ENCODE measurements around the gene HOXB6.
A peak's percentile ranks its signal among the peaks of the same experiment; 100 is the strongest.

The HOXB6 gene

DNA sequence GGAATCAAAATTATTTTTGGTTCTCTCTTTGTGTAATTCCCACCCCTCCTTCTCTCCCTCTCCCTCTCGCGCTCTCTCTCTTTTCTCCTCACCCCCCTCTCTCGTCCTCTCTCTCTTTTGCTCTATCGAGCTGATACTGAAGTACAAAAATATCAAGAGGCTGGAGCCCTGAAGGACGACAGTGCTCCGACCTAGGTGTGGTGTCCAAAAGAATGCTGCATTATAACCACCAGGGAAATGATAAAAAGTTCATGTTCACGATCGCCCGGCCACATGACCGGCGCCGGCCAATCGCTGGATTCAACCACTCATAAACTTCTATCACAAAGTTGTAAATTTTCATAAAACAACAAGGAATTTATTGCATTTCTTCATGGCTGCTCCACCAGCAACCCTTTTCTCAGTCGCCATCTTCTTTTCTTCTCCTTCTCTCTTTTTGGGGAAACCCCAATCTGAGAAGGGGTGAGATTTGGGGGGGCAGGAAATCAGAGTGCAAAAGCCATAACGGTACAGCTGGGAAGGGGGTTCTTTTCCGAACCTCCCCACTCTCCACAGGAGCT is at the start of gene HOXB6:
Gene HOXB6, minus strand, starts transcription at position 217 of the 560 bp plus-strand sequence. CDS start 6,836 bp downstream, outside the sequence.
- no peak for DNase-seq (ENCODE audit: low spot score)

DNA sequence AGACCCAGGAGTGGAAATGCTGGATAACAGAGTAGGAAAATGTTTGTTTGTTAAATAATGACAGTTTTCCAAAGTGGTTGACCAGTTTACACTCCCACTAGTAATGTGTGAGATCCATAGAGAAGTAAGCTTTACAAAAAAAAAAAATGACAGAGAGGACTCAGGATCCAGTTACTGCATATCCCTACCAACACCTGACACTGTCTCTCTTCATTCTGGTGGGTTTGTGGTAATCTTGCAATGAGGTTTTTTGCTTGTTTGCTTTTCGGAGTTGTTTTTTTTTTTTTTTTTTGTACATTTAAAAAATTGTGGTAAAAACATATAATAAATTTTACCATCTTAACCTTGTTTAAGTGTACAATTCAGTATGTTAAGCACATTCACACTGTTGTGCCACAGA is 45.0 kb upstream of the HOXB6 start:
- no peak for DNase-seq (ENCODE audit: low spot score)

DNA sequence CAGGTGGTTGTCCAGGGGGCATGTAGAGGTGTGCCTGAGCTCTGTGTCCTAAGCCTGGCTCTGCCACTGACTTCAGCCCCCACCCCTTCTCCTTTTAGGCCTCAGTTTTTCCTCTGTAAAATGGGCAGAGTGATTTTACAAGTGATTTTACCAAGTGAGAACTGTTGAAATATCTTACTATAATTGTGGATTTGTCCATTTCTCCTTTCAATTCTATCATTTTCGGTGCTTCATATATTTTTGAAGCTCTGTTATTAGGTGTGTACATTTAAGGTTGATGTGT is 43.1 kb upstream of the HOXB6 start:
- DNase-seq (ENCODE audit: low spot score) = no peak

- DNase-seq (ENCODE audit: low spot score) = peak; percentile 31
These were observed 42.5 kb upstream of the HOXB6 start for GRCh38 chr17:48647103-48647962.

DNA sequence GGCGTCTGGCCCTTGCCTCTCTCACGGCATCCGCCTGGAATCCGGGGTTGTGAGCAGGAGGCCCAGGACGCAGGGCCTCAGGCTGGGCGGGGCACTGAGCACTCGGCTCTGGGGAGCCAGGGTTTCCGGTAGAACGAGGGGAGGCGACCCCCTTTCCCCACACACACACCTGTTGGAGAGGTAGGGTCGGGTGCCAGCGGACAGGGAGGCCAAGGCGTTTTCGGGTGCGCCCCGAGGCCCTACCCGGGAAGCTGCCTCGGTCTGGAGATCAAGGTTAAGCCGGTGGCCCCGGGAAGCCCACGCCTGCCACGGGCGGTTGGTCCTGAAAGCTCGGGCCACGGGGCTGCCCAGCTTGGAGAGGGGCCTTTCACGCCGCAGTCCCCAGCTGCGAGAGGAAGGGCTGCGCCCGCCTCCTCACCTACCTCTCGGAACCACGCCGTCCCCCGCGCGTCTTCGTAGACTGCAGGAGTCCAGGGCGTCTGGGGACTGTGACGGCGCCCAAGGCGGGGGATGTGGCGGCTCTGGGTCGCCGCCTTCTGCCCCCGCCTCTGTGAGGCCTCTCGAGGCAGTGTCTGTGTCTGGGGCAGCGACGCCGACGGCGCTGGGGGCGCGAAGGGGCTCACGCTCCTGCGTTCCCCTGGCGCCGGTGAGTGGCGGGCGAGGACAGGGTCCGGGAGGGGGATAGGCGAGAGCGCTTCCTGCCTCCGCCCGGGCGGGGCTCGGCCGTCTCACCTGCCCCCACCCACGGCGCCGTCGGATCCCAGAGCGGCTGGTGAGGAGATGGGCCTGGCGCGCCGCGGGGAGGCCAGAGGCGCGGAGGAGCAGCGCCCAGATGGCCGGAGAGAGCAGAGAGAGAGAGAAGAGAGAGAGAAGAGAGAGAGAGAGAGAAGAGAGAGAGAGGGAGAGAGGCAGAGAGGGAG is 41.7 kb upstream of the HOXB6 start:
- DNase-seq (ENCODE audit: low spot score) = peak; percentile 18

- peak; percentile 6 for DNase-seq (ENCODE audit: low spot score)
These were observed 40.9 kb upstream of the HOXB6 start for GRCh38 chr17:48645639-48646182.

DNA sequence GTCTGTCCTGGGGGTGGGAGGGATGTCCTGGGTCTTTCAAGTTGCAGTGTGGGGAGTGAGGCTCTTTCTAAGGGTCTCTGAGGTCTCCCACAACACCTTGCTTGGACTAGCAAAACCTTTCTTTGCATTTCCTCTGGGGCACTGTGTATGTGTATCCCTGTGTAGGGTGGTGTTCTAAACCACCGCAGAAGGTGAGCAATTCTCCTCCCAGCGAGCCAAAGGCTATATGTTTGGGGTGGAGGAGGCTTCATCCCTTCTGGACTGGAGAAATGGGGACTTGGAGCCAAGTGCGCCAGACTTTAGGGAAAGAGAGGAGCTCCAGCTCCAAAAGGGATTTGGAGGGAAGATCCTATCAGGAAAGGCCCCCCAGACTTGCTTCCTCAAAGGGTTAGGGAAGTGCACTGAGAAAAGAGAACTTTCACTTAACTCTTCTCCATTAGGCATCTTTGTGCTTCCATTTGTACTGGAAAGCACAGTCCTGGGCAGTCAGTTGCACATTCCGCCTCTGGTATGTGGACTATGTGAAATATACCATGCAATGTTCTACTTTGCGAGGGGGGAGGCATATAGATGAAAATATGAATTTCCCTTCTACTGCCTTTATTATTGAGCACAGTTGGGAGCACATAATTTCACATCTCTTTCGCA is 40.2 kb upstream of the HOXB6 start:
- peak; percentile 9 for DNase-seq (ENCODE audit: low spot score)

- no peak for DNase-seq (ENCODE audit: low spot score)
These were observed 39.4 kb upstream of the HOXB6 start for GRCh38 chr17:48644159-48644558.

DNA sequence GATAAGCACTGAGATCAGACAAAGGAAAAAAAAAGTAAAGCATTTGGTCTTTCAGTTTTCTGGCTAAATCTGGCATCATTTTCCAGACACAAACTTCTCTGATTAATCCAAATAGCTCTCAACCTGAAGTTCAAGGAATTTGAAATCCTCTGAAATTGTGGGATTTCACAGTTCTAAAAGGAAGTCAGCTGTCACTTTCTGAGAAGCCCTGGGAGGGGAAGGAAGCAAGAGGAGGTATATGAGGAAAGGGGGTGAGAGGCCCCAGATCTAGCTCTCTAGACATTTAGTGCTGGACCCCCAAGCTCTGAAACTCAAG is 38.9 kb upstream of the HOXB6 start:
- DNase-seq (ENCODE audit: low spot score) = no peak

- peak; percentile 4 for DNase-seq (ENCODE audit: low spot score)
These were observed 38.3 kb upstream of the HOXB6 start for GRCh38 chr17:48642843-48643696.

DNA sequence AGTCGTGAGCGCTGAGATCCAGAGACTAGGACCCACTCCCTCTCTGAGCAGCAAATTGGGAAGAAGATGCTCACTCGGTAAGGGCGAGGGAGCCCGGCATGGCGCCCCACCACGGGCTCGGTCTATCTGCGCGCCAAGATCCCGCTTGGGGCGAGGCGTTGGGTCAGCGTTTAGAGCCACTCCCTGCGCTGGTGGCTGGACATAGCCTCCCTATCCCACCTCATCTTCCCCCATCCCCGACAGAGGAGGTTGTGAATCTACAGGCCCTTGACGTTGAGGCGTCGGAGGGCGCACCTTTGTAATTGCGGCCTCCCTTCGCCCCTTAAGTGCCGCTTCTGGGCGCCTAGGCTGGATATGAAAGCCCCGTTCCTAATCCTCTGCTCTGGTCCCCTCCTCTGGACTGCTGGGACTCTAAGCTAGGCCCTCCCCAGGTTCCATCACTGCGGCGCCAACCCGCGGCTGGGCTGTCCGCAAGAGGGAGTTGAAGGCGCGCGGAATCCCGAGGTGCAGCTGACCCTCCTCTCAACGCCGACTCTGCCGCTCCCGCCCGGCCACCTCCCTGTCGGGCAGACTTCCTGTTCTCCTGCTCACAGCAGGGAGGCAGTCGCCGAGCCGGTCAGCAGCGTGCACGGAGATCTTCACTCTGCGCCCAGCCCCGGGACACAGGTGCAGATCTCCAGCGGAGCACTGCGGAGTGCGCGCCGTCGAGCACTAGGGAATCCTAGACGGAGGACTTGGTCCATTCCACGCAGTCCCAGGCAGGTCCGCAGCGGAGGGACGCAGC is 37.5 kb upstream of the HOXB6 start:
- peak; percentile 7 for DNase-seq (ENCODE audit: low spot score)

DNA sequence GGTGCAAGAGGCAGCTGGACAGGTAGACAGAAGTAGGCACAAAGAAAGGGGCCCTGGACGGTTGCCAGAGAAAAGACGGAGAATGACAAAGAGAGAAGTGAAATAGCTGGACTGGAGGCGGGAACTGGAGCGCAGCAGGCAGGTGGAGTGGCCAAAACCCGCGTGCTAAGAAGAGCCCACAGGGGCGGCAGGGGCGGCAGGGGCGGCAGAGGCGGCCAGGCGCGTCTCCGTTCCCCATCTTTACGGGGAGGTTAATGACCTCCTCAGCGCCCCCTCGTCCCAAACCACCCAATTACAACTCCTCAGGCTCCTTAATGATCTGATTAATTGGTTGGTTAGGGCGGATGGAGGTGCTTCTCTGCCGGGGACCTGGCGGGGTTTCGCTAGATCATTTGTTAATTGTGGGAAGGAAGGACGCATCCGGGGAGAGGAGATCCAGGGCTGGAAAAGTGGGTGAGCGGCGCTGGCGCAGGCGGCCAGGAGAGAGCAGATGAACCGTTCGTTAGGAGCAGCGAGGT is 36.8 kb upstream of the HOXB6 start:
- peak; percentile 2 for DNase-seq (ENCODE audit: low spot score)

DNA sequence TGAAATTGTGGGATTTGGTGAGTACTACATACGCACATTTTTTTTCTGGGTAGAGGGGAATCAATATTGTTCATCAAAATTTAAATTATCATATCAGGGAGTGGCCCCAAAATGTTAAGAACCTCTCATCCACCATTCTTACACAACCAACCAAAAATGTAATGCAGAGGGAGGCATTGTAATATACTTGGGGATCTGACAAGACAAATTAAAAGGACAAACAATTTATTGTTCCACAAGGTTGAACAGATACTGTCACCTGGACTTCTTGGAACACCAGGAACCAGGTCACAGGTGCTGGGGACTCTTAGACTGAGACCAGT is 36.0 kb upstream of the HOXB6 start:
- DNase-seq (ENCODE audit: low spot score) = no peak

DNA sequence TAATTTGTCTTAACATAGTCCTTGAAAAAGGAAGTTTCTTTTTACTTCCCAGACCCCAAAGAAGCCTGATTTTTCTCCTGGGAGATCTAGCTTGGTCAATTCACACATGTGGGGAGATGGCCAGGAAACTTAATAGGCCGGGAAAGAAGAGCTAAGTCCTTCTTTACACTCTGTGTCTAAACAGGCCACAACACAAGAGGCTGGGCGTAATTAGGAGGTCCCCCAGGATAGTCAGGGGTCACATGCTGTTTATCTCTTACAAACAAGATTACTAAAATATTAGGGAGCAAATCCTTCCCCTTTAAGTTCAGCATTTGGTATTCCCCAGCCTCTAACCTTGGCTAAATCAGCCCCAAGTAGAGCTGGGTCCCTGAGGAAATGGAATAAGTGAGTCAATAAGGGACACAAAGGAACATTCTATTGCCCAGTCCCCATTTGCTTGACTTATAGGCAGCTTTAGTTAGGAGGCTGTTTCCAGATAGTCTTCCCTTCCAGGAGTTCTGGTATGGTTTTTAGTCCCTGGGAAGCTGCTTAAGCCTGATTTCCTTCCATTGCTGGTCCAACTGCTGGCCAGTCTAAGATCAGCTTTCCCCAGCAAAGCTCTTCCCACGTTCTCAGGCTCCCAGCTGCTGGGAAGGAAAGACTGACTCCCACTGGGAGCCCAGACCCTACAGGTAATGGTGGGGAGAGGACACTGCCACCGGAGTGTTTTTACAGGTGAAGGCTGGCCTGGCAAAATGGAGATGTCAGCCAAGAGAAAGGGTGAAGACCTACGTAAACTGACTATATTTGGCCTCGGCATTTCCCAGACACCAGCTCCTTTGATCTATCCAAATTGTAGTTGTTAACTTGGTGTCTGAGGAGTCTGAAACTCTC is 35.4 kb upstream of the HOXB6 start:
- DNase-seq (ENCODE audit: low spot score) = no peak

DNA sequence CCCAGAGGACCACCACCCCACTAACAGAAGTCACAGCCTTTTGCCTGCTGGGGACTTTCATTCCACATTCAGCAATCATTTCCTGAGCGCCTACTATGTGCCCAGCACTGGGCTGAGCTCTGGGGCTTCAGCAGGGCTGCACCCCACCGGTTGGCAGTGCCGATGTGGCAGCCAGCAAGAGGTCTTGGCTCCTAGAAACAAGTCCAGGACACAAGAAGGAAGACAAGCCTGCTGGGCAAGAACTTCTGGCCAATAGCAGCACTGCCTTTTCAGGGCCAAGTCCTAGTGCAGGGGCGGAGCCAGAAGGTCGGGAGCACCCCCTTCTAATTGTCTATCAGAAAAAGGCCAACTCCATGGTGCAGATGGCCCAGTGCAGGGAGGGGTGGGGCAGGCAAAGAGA is 34.4 kb upstream of the HOXB6 start:
- no peak for DNase-seq (ENCODE audit: low spot score)

GRCh38 chr17:48637323-48638260 is 32.8 kb upstream of the HOXB6 start:
- DNase-seq (ENCODE audit: low spot score) = peak; percentile 88

DNA sequence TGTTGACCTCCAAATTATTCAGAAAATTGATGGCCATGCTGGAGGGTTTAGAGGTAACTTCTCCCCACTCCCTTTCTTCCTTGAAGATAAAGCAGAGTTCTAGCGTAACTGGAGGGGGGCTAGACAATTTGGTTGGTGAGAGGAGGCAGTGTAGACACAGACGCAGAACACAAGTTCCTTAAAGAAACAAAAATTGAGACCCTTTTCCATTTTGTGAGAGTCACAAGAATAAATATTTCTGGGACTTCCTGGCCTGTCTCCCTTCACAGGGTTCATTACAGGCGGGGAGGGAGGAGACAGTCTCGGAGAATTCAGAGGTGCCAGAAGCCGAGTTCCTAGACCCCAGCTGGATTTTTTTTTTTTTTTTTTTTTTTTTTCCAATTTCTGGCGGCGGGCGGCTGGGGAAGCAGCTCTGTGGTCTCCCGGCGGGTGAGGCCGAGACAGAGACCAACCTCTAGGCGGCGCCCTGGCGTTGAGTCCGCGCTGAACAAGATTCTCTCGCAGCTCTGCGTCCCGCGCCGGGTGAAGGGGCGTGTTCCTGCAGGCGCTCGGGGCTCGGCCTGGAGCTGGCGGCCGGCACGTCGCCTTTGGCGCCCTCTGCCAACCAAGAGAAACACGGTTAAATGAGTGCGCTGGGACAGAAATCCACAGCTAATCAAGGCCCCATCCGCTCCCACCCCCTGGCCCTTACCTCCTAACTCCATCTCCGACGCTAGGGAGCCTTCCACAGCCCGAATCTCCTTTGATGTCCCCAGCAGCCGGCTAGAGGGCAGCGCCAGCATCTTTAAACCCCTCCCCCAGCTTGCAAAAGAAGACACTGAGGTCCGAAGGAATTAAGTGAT is 31.6 kb upstream of the HOXB6 start:
- DNase-seq (ENCODE audit: low spot score) = peak; percentile 84

Data from AG08396 (cell line).